D721Med (cell line): ENCODE measurements around the gene MIB1.
A peak's percentile ranks its signal among the peaks of the same experiment; 100 is the strongest.

Experiments used
- DNase-seq: peaks from one replicate; pipeline ENCODE4 v3.0.0; 2011; ENCODE audit warnings: low spot score; ENCODE audit not compliant: insufficient read length
- FAIRE-seq: peaks from 2 replicates; lab custom pipeline; 2011; peaks lifted over from hg19 to GRCh38; lab: Jason Lieb, UNC
- CTCF ChIP-seq: IDR thresholded peaks from 2 replicates; pipeline ENCODE4 v1.5.1; 2012; ENCODE audit warnings: mild to moderate bottlenecking, control low read depth; ENCODE audit not compliant: insufficient read depth; ENCODE audit errors: missing control alignments

The MIB1 gene

GRCh38 chr18:21761471-21762115 lies 21.0 kb downstream of the MIB1 start:
- DNase-seq (no peak), FAIRE-seq (no peak)
- no peak for TF ChIP-seq CTCF

DNA sequence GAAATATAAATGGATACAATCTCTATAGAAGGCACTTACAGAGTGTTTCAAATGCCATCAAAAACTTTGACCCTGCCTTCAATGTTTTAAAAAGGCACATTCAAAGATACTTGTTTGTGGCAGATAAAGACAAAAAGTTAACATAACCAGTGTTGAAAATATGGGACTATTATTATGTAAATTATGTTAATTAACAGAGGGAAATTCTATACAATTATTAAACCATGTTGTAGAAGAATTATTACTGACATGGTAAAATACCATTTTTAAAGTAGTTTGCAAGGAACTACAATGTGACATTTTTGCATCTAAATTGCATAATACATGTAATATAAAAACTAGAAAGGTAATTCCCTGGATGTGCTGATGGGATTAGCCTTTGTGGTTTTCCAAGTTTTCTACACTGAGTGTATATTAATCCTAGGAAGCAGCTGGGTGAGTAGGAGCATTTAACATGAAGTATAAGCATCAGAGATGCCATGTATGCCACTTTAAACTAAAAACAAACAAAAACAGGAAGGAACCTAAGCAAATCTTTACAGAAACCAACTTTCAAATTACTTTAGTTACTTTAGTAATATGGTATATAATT lies 21.7 kb downstream of the MIB1 start:
- FAIRE-seq, result peak; percentile 95
- DNase-seq, result no peak
- no peak for TF ChIP-seq CTCF

DNA sequence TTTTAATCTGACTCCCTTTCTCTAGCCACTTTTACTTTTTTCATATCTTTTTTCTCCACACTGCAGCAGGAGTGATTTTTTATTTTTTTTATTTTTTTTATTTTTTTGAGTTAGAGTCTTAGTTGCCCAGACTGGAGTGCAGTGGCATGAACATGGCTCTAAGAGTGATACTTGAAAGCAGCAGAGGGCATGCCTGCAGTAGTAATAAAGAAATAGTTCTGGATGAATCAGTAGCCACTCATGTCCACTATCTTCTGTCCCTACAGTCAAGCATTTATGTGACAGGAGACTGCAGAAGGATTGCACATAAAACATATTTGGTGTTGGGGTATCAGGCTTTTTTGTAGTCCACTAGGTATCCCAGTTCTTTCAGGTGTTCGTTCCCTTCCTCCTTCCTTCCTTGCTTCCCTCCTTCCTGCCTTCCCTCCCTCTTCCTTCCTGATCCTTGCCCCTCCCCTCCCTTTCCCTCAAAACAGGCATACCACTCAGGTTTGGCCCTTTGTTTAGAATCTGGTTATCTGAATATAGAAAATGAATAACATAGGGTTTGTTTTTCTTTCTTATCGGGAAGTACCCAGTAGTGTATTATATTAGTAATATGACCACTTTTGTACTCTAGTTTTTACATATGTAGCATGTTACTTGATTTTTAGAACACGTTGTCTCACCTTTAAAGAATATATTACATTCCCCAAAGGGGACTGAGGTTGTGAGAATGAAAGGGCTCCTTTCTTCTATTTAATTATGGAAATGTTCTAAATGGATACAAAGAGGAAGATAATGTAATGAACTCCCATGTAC lies 23.5 kb downstream of the MIB1 start:
- FAIRE-seq, result peak; percentile 84
- DNase-seq, result no peak

DNA sequence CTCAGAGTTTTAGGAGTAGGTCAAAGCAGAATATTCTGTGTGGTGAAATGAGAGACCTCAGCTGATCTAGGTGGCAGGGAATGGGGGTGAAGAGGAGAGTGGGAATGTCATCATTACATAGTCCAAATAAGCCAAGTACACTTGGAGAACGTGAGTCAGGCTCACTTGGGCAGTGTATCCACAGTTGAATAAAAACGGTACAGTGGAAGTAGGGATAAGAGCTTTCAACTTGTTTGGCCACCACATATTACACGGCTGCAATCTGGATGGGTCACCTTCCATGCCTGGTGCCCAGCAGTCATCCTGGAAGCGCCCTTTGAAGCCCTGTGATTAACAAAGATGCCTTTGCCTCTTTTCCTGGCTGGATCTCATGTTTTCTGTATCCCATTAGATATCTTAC lies 28.6 kb downstream of the MIB1 start:
- no peak for TF ChIP-seq CTCF
- FAIRE-seq (no peak), DNase-seq (no peak)

More for the DNA sequence above, 23.5 kb downstream of the MIB1 start:
- TF ChIP-seq CTCF, result no peak

DNA sequence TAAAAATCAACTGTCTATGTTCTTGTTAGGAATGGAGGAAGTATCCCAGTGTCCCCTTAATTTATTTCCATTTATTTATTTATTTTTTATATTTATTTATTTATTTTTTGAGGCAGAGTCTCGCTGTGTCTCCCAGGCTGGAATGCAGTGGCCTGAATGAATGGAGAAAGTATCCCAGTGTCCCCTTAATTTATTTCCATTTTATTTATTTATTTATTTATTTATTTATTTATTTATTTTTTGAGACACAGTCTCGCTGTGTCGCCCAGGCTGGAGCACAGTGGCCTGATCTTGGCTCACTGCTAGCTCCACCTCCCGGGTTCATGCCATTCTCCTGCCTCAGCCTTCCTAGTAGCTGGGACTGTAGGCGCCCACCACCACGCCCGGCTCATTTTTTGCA lies 34.1 kb downstream of the MIB1 start:
- FAIRE-seq, result no peak
- DNase-seq, result no peak
- no peak for TF ChIP-seq CTCF

GRCh38 chr18:21777814-21778213 lies 37.2 kb downstream of the MIB1 start:
- DNase-seq (no peak), FAIRE-seq (peak; percentile 87)
- TF ChIP-seq CTCF, result no peak
